GM06990 (cell line): Measurements from ENCODE around the gene PTPRD.

Experiments used
- DNase-seq: peaks from one replicate; pipeline ENCODE4 v3.0.0-alpha.2; 2011; ENCODE audit not compliant: insufficient read length; ENCODE audit errors: extremely low read depth
- H3K27me3 ChIP-seq: replicated peaks from 2 replicates; pipeline ENCODE4 v1.6.0; 2011; ENCODE audit warnings: low read length; ENCODE audit not compliant: control insufficient read depth, insufficient read depth
- H3K36me3 ChIP-seq: 2 replicates; pipeline ENCODE4 v1.5.1; 2011; ENCODE audit warnings: low read length; ENCODE audit not compliant: control insufficient read depth, insufficient read depth
- H3K4me3 ChIP-seq: replicated peaks from 2 replicates; pipeline ENCODE4 v1.5.1; 2011; ENCODE audit warnings: low read depth, mild to moderate bottlenecking, control low read depth, low read length
- CTCF ChIP-seq: IDR thresholded peaks from 2 replicates; pipeline ENCODE4 v1.5.1; 2011; ENCODE audit warnings: low read length, control low read depth, mild to moderate bottlenecking, inconsistent platforms; ENCODE audit not compliant: insufficient read depth, poor library complexity, severe bottlenecking

Gene PTPRD

GRCh38 chr9:8622871-8623270, 1989.9 kb downstream of the PTPRD start:
- H3K27me3 ChIP-seq, result no peaks in the 10 kb centered on the region
- DNase-seq, result no peak
- no peak for TF ChIP-seq CTCF
- no peaks in the 10 kb centered on the region for H3K36me3 ChIP-seq
- H3K4me3 ChIP-seq, result no peak overlapping the region

GRCh38 chr9:8622222-8622802, 1990.5 kb downstream of the PTPRD start:
- no peak overlapping the region for H3K4me3 ChIP-seq
- DNase-seq, result no peak
- no peaks in the 10 kb centered on the region for H3K36me3 ChIP-seq
- no peaks in the 10 kb centered on the region for H3K27me3 ChIP-seq
- TF ChIP-seq CTCF, result no peak

GRCh38 chr9:8621416-8621815, 1991.4 kb downstream of the PTPRD start:
- no peak for DNase-seq
- H3K27me3 ChIP-seq, result no peaks in the 10 kb centered on the region
- no peak overlapping the region for H3K4me3 ChIP-seq
- no peaks in the 10 kb centered on the region for H3K36me3 ChIP-seq
- TF ChIP-seq CTCF, result no peak

GRCh38 chr9:8616414-8616813, 1996.4 kb downstream of the PTPRD start:
- no peak for TF ChIP-seq CTCF
- no peak overlapping the region for H3K4me3 ChIP-seq
- H3K27me3 ChIP-seq, result no peaks in the 10 kb centered on the region
- H3K36me3 ChIP-seq, result no peaks in the 10 kb centered on the region
- DNase-seq, result no peak

DNA sequence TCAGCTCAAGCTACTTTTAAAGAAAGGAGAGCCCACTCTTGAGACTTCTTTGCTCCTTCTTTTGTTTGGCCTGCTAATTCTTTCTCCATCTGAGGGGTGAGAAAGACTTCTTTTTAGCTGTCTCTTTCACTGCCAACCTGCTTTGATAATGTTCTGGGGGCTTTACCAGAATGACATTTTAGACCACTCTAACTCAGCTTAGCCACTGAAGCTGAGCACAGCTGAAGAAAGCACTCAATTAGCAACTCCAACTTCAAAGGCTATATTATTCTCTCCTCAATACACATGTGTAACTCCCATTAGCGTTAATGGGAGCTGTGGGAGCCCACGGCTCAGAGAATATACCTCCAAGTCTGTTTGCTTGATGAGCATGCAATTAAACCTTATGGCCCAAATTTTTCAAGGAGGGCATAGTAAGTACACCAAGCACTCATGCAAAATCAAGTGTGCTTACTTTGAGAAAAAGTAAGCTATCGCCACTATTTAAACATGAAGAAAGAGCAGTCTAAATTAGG, 1997.8 kb downstream of the PTPRD start:
- no peaks in the 10 kb centered on the region for H3K27me3 ChIP-seq
- no peak for TF ChIP-seq CTCF
- DNase-seq, result no peak
- H3K36me3 ChIP-seq, result no peaks in the 10 kb centered on the region
- H3K4me3 ChIP-seq, result no peak overlapping the region

DNA sequence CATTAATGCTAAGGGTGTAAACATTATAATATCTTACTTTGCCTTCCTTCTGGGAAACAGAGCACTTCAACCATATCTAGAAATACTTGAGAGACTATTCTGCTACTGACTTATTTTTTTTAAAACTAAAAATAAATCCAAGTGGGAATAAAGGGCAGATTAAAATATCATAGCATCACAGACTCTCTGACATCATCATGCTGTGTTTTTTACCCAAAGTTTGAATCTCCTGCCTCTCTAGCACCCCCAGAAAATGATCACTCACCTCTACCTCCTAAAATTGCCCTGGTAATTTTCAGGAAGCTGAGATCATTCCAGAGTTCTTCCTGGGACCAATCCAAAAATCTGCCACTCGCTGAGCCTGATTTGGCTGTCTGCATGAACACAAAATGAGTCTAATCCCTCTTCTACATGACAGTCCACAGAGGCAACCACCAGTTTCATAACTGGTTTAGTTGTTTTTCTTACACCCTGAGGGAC, 1999.4 kb downstream of the PTPRD start:
- Histone ChIP-seq H3K36me3 (no peaks in the 10 kb centered on the region), H3K4me3 (no peak overlapping the region), H3K27me3 (no peaks in the 10 kb centered on the region)
- no peak for DNase-seq
- TF ChIP-seq CTCF, result no peak
